Testis (tissue), 3 donors: ENCODE data around the gene DLG2. TPM values are rescaled to one million over a fixed set of nuclear protein-coding genes. Genes with fewer than 3 reads are reported as not detected.

Experiments
- DNase-seq: peaks from one replicate; pipeline ENCODE4 v3.0.0-alpha.2; 2019
- H3K27ac ChIP-seq, 2 donors: fragments of 200-600 bp; sonication (generic); one replicate each; pipeline ENCODE4 v1.5.1; 2019
- H3K27me3 ChIP-seq: fragments of 200-600 bp; sonication (generic); one replicate; pipeline ENCODE4 v1.5.1; 2019
- H3K36me3 ChIP-seq: fragments of 200-600 bp; sonication (generic); one replicate; pipeline ENCODE4 v1.5.1; 2017; ENCODE audit warnings: low read depth; ENCODE audit errors: missing control alignments
- H3K4me1 ChIP-seq: fragments of 200-600 bp; sonication (generic); one replicate; pipeline ENCODE4 v1.5.1; 2019
- H3K4me3 ChIP-seq, 2 donors: fragments of 200-600 bp; sonication (generic); one replicate each; pipeline ENCODE4 v1.5.1; 2017 to 2019
- H3K9me3 ChIP-seq: fragments of 200-600 bp; sonication (generic); one replicate; pipeline ENCODE4 v1.5.1; 2017
- CTCF ChIP-seq, 3 experiments: fragments of 450-650 bp in 2 of 3; fragments of 200-600 bp in 1 of 3; sonication (generic) in 1 of 3; IDR thresholded peaks; one replicate each; pipeline ENCODE4 v1.5.1; 2016 to 2019; ENCODE audit warnings: antibody characterized with exemption in 3 of 3, mild to moderate bottlenecking in 2 of 3, moderate library complexity in 1 of 3
- POLR2A ChIP-seq: fragments of 450-650 bp; IDR thresholded peaks from one replicate; pipeline ENCODE4 v1.6.1; 2017; ENCODE audit warnings: antibody characterized with exemption, mild to moderate bottlenecking, moderate library complexity
- WGBS, 2 donors: methylation state at CpG; one replicate each; pipeline ENCODE4 v1.1.5; 2018; 5-methylcytosine and 5-hydroxymethylcytosine counted together
- intact Hi-C: fragments of 100-400 bp; cut with DNase I; formaldehyde crosslinking; loops from one replicate; pipeline ENCODE4 v1.15.1; 2023; ENCODE audit warnings: low total_unique reads
- polyA plus RNA-seq: library from polyadenylated mRNA; stranded (reverse); fragments of 350-450 nt; fragmentation: Illumina TruSeq; extraction: RNeasy Lipid Tissue Mini Kit (QIAGEN cat#74804); gene quantifications from one replicate; pipeline ENCODE4 v1.2.3, GENCODE V29; 2014; ENCODE audit warnings: low read depth, low replicate concordance; ENCODE audit not compliant: insufficient read depth
- total RNA-seq, 2 donors: library from RNA; depleted of rRNA; stranded (reverse); fragments of >200 nt; gene quantifications; one replicate each; pipeline ENCODE4 v1.2.3, GENCODE V29; 2016

Gene DLG2
- total and polyA plus RNA-seq, 3 donors from 2014 or later, result 13.8 to 23.0 (median 14.1) TPM

DNA sequence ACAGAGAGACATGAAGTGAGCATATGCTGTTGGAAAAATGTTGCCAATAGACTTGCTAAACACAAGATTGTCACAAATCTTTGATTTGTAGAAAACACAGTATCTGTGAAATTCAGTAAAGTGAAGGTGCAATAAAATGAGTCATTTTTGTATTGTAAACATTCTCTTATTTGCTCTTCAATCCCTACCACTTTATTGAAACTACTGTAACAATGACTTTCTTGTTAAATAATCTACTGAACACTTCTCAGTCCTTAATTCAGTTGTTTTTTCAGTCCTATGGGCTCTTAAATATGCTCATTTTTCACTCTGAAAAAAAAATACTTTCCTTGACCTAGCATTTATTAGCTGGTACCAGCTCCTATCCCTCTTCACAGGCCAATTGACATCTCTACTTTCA is 531.9 kb downstream of the DLG2 start:
- TF ChIP-seq POLR2A, result no peak
- TF ChIP-seq CTCF (IDR thresholded peaks at IDR 0.05), result no peak
- Histone ChIP-seq H3K27me3 (no peaks in the 10 kb centered on the region), H3K4me1 (no peaks in the 10 kb centered on the region), H3K27ac (no peak overlapping the region), H3K4me3 (no peak overlapping the region), H3K9me3 (no peaks in the 10 kb centered on the region), H3K36me3 (no peaks in the 10 kb centered on the region)
- no peak for DNase-seq
- intact Hi-C loops, result no loop called here

- H3K4me3 ChIP-seq, result no peak overlapping the region
- 93 to 94% methylated on average over 1 of the region's 1 CpG for WGBS, 2 donors
- DNase-seq, result no peak
- no peaks in the 10 kb centered on the region for H3K9me3 ChIP-seq
- no peaks in the 10 kb centered on the region for H3K27me3 ChIP-seq
- no peaks in the 10 kb centered on the region for H3K36me3 ChIP-seq
- H3K27ac ChIP-seq, result no peak overlapping the region
- H3K4me1 ChIP-seq, result no peaks in the 10 kb centered on the region
- intact Hi-C loops, result no loop called here
- TF ChIP-seq CTCF (IDR thresholded peaks at IDR 0.05), result no peak
- no peak for TF ChIP-seq POLR2A
These were observed 532.3 kb downstream of the DLG2 start for GRCh38 chr11:85094795-85095194.

- no peaks in the 10 kb centered on the region for H3K4me1 ChIP-seq
- 96% methylated on average over 1 of the region's 1 CpG for WGBS, 2 donors
- H3K4me3 ChIP-seq, result no peak overlapping the region
- H3K36me3 ChIP-seq, result no peaks in the 10 kb centered on the region
- no peaks in the 10 kb centered on the region for H3K27me3 ChIP-seq
- no peaks in the 10 kb centered on the region for H3K9me3 ChIP-seq
- TF ChIP-seq POLR2A (no peak), CTCF (IDR thresholded peaks at IDR 0.05) (no peak)
- H3K27ac ChIP-seq, result no peak overlapping the region
- intact Hi-C loops, result no loop called here
- no peak for DNase-seq
These were observed 537.5 kb downstream of the DLG2 start for GRCh38 chr11:85089654-85090053.

DNA sequence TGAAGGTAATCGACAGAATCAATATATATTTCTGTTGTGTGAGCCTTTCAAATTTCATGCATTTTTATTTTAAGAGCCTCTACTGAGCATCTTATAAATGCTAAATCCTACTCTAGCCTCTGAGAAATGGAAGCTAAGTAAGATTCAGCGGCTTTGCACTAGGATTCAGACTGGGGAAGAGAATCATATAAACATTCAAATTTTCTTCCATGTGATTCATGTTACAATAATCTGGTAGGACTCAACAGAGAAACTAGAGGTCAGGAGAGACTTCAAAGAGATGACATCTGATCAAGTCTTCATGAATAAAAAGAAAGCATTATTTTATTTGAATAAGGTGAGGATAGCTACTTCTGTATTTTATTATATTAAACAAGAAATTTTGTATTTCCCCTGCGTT is 538.9 kb downstream of the DLG2 start:
- 78 to 91% methylated on average over 3 of the region's 3 CpGs for WGBS, 2 donors
- Histone ChIP-seq H3K27ac (no peak overlapping the region), H3K9me3 (no peaks in the 10 kb centered on the region), H3K36me3 (no peaks in the 10 kb centered on the region), H3K4me3 (no peak overlapping the region), H3K4me1 (no peaks in the 10 kb centered on the region), H3K27me3 (no peaks in the 10 kb centered on the region)
- TF ChIP-seq CTCF (IDR thresholded peaks at IDR 0.05), result no peak
- TF ChIP-seq POLR2A, result no peak
- DNase-seq, result no peak
- intact Hi-C loops, result no loop called here

DNA sequence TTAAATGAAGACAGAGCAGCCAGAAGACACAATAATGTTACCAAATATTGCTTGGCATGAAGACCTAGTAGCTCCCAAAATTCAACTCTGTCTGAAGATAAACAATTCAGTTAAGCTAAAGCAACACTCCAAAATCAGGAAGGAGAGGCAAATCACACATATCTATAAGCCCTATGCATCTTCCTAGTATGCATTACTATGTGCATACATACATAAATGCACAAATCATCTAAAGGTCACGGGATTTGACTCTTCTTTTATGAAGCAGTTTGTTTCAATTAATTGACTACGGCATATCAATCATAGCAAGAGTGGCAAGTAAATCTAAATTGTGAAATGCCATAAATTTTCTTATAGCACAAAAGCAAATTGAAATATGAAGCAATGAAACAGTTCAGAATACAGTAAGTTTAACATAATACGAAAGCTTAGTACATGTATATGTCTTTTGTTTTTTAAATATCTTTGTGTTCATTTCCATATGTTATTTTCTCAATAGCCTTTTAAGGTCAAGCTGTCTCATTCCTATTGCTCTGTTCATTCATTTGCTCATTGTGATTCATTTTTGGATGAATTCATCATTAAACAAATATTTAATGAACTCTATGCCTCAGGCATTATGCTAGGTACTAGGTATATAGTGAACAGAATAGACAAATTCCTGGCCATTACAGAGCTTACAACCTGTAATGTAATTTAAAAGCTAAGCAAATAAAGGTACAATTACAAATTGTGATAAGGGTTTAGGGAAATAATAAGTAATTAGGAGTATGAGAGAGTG is 540.5 kb downstream of the DLG2 start:
- TF ChIP-seq POLR2A (no peak), CTCF (IDR thresholded peaks at IDR 0.05) (no peak)
- Histone ChIP-seq H3K27me3 (no peaks in the 10 kb centered on the region), H3K27ac (no peak overlapping the region), H3K4me1 (no peaks in the 10 kb centered on the region), H3K9me3 (no peaks in the 10 kb centered on the region), H3K36me3 (no peaks in the 10 kb centered on the region), H3K4me3 (no peak overlapping the region)
- no peak for DNase-seq
- 87 to 93% methylated on average over 3 of the region's 3 CpGs for WGBS, 2 donors
- intact Hi-C loops, result no loop called here
